ENCODE results near the gene TREML1. TPM values are rescaled to one million over a fixed set of nuclear protein-coding genes. Genes with fewer than 3 reads are reported as not detected.
A peak's percentile ranks its signal among the peaks of the same experiment; 100 is the strongest.

TREML1 gene
- total RNA-seq, 4 donors from 2014 or later: not detected

- peaks cover 0 to 13% (median 0%) of the 10 kb centered on the region in 4 donors for H3K27me3 ChIP-seq
- no peak for DNase-seq
- H3K9me3 ChIP-seq: no peaks in the 10 kb centered on the region
- no peaks in the 10 kb centered on the region for H3K36me3 ChIP-seq
- peak overlapping the region in 2 of 4 donors; percentile 62 to 67 for H3K27ac ChIP-seq
- intact Hi-C loops (cut with DNase I): no loop called here
- TF ChIP-seq POLR2A (IDR thresholded peaks at IDR 0.05) (no peak), CTCF (IDR thresholded peaks at IDR 0.05) (no peak)
- 67% methylated on average over 1 of the region's 1 CpG; no CpG with 5 or more reads in 1 of the 2 donors for WGBS, 2 donors
- H3K4me3 ChIP-seq: no peak overlapping the region
- peaks cover 0 to 16% (median 3%) of the 10 kb centered on the region in 3 donors for H3K4me1 ChIP-seq
Observed at GRCh38 chr6:41199552-41200246, 45.6 kb upstream of the TREML1 start.

- no peak for DNase-seq
- WGBS, 2 donors: 82 to 88% methylated on average over 3 of the region's 3 CpGs
- intact Hi-C loops (cut with DNase I): no loop called here
Observed at GRCh38 chr6:41197234-41197633, 43.1 kb upstream of the TREML1 start.

GRCh38 chr6:41194386-41194785 is 40.2 kb upstream of the TREML1 start:
- TF ChIP-seq CTCF (IDR thresholded peaks at IDR 0.05) (no peak), POLR2A (IDR thresholded peaks at IDR 0.05) (no peak)
- WGBS, 2 donors: 90 to 93% methylated on average over 2 to 3 of the region's 3 CpGs
- no peak overlapping the region for H3K4me3 ChIP-seq
- DNase-seq: no peak
- H3K36me3 ChIP-seq: no peaks in the 10 kb centered on the region
- H3K4me1 ChIP-seq: no peaks in the 10 kb centered on the region
- H3K27me3 ChIP-seq: peaks cover 0 to 46% (median 0%) of the 10 kb centered on the region in 4 donors
- H3K27ac ChIP-seq: no peak overlapping the region
- intact Hi-C loops (cut with DNase I): no loop called here
- H3K9me3 ChIP-seq: peaks cover 0 to 13% (median 6%) of the 10 kb centered on the region in 3 donors

More at GRCh38 chr6:41197234-41197633, 43.1 kb upstream of the TREML1 start:
- H3K27me3 ChIP-seq: peaks cover 0 to 34% (median 0%) of the 10 kb centered on the region in 4 donors
- H3K4me3 ChIP-seq: no peak overlapping the region
- H3K27ac ChIP-seq: no peak overlapping the region
- no peaks in the 10 kb centered on the region for H3K36me3 ChIP-seq
- H3K9me3 ChIP-seq: no peaks in the 10 kb centered on the region
- no peak for TF ChIP-seq POLR2A (IDR thresholded peaks at IDR 0.05)
- H3K4me1 ChIP-seq: peaks cover 0 to 16% (median 3%) of the 10 kb centered on the region in 3 donors

- H3K9me3 ChIP-seq: peaks cover 0 to 13% (median 6%) of the 10 kb centered on the region in 3 donors
- no peak overlapping the region for H3K27ac ChIP-seq
- TF ChIP-seq CTCF (IDR thresholded peaks at IDR 0.05) (no peak), POLR2A (IDR thresholded peaks at IDR 0.05) (no peak)
- no peaks in the 10 kb centered on the region for H3K4me1 ChIP-seq
- no peak overlapping the region for H3K4me3 ChIP-seq
- intact Hi-C loops (cut with DNase I): no loop called here
- H3K27me3 ChIP-seq: peaks cover 0 to 46% (median 0%) of the 10 kb centered on the region in 4 donors
- 41 to 42% methylated on average over 5 of the region's 5 CpGs for whole genome bisulfite sequencing, 2 donors
- H3K36me3 ChIP-seq: no peaks in the 10 kb centered on the region
- no peak for DNase-seq
Observed at GRCh38 chr6:41193884-41194283, 39.7 kb upstream of the TREML1 start.

GRCh38 chr6:41193171-41193734 is 39.1 kb upstream of the TREML1 start:
- intact Hi-C loops (cut with DNase I): no loop called here
- no peak for DNase-seq
- 73 to 75% methylated on average over 5 of the region's 5 CpGs for WGBS, 2 donors
- H3K36me3 ChIP-seq: no peaks in the 10 kb centered on the region
- peaks cover 0 to 46% (median 0%) of the 10 kb centered on the region in 4 donors for H3K27me3 ChIP-seq
- peaks cover 0 to 13% (median 6%) of the 10 kb centered on the region in 3 donors for H3K9me3 ChIP-seq
- no peak for TF ChIP-seq POLR2A (IDR thresholded peaks at IDR 0.05)
- TF ChIP-seq CTCF (IDR thresholded peaks at IDR 0.05): no peak
- H3K4me1 ChIP-seq: no peaks in the 10 kb centered on the region
- no peak overlapping the region for H3K4me3 ChIP-seq
- H3K27ac ChIP-seq: no peak overlapping the region

Measured in esophagus squamous epithelium (tissue), 5 donors.